ENCODE data around the gene LRPPRC. TPM values are rescaled to one million over a fixed set of nuclear protein-coding genes. Genes with fewer than 3 reads are reported as not detected.

Gene LRPPRC
- polyA plus RNA-seq, 1 of the 3 experiments (the other 2 are of a cell fraction): 31.4 TPM

GRCh38 chr2:44044281-44044720, 48.5 kb upstream of the LRPPRC start (continued):
- TF ChIP-seq USF1 (IDR thresholded peaks at IDR 0.05; ENCODE audit: borderline replicate concordance, low read depth) (no peak), JUND (IDR thresholded peaks at IDR 0.05) (no peak), ELF1 (IDR thresholded peaks at IDR 0.05) (no peak), GABPA (IDR thresholded peaks at IDR 0.05; ENCODE audit: low read depth) (no peak), NFIC (IDR thresholded peaks at IDR 0.05; ENCODE audit: borderline replicate concordance) (no peak), TAF1 (IDR thresholded peaks at IDR 0.05; ENCODE audit: borderline replicate concordance, low read depth, low read length) (no peak), TEAD4 (IDR thresholded peaks at IDR 0.05; ENCODE audit: borderline replicate concordance, insufficient read depth) (no peak), SIN3A (IDR thresholded peaks at IDR 0.05; ENCODE audit: borderline replicate concordance, low read depth, low read length) (0 out of 2 replicates have a peak, but pooled peaks have one; percentile 27), IRF3 (IDR thresholded peaks at IDR 0.05; ENCODE audit: low read depth, low read length) (no peak), GATA2 (CRISPR knock-in tag; IDR thresholded peaks at IDR 0.05) (no peak)

DNA sequence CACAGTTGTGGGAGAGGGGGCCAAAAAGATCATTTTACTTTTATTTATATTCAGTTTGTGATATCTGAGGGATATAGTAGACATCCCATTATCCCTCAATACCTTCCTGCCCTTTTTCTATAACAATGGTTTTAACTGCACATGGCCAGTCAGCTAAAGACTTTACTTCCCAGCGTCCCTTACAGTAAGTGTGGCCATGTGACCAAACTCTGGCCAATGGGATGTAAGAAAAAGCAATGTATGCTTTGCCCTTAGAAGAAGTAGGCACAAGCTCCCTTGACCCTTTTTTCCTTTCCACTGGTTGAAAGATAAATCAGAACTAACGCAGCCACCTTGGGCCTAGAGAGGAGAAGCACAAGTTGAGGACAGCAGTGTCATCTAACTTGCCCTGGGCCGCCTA, 44.6 kb upstream of the LRPPRC start:
- Histone ChIP-seq H4K20me1 (ENCODE audit: insufficient read depth) (no peaks in the 10 kb centered on the region), H3K9me2 (no peaks in the 10 kb centered on the region), H3K4me1 (ENCODE audit: control insufficient read depth in 1 of 2, insufficient read depth in 2 of 2, low read depth in 1 of 2, low read length in 1 of 2) (peaks cover 0 to 6% of the 10 kb centered on the region in 2 experiments; a peak in 1 of 4 replicates), H3K27me3 (ENCODE audit: insufficient read depth) (no peaks in the 10 kb centered on the region), H3K4me2 (no peak overlapping the region), H3K9ac (no peak overlapping the region), H3K9me3 (no peaks in the 10 kb centered on the region), H3F3A (replicated peaks; ENCODE audit: insufficient read depth) (no peaks in the 10 kb centered on the region), H3K79me2 (ENCODE audit: insufficient read depth) (no peaks in the 10 kb centered on the region), H3K4me3 (ENCODE audit: low read depth in 2 of 2, low read length in 1 of 2) (no peak overlapping the region), H3K27ac (ENCODE audit: low read depth in 2 of 2, low read length in 1 of 2) (no peak overlapping the region), H3K36me3 (replicated peaks in 1 of 2; ENCODE audit: control insufficient read depth in 1 of 2, insufficient read depth in 2 of 2, low read length in 1 of 2) (no peaks in the 10 kb centered on the region), H2AFZ (ENCODE audit: low read depth) (no peak overlapping the region)
- DNase-seq: no peak
- TF ChIP-seq ELF1 (IDR thresholded peaks at IDR 0.05) (no peak), USF1 (IDR thresholded peaks at IDR 0.05; ENCODE audit: borderline replicate concordance, low read depth) (peak; percentile 42; the same call in 1 of the 2 replicates), NFIC (IDR thresholded peaks at IDR 0.05; ENCODE audit: borderline replicate concordance) (no peak), YY1 (IDR thresholded peaks at IDR 0.05; ENCODE audit: low read depth) (no peak), MEF2A (IDR thresholded peaks at IDR 0.05; ENCODE audit: borderline replicate concordance, low read depth) (no peak)
- ChIA-PET POLR2A (interaction anchor here (0.6 kb wide), 1 partner anchor 917 kb away, joined by 3 read pairs; no protein-coding TSS in a partner anchor), CTCF (interaction anchor here (1.0 to 5.1 kb wide), 3 partner anchors 162 to 439 kb away, joined by 3 to 25 read pairs (median 13); no protein-coding TSS in a partner anchor)
- 73% methylated on average over 3 of the region's 3 CpGs for WGBS (ENCODE audit: low lambda C conversion rate)

DNA sequence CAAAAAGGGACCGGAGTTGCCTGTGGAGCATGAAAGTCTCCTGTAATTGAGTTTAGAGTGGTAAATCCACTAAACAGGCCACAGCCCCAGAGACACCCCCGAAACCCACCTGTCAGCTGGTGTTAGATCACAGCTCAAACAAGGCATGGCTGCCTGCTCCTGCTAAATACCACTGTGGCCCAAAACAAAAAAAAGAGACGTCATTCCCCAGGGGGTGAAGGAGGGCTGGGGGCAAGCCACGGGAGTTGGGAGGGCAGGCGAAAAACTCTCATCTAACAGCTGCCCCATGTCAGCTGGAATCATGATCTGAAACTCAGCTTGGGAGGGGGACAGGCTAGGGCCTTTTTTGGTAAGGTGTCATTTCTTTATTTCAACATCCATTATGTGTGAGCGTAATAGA, 42.5 kb upstream of the LRPPRC start:
- Histone ChIP-seq H2AFZ (ENCODE audit: low read depth) (no peak overlapping the region), H3K4me3 (ENCODE audit: low read depth in 2 of 2, low read length in 1 of 2) (no peak overlapping the region), H3K9me3 (no peaks in the 10 kb centered on the region), H3F3A (replicated peaks; ENCODE audit: insufficient read depth) (no peaks in the 10 kb centered on the region), H3K27me3 (ENCODE audit: insufficient read depth) (no peaks in the 10 kb centered on the region), H3K27ac (ENCODE audit: low read depth in 2 of 2, low read length in 1 of 2) (no peak overlapping the region), H3K9ac (no peak overlapping the region), H4K20me1 (ENCODE audit: insufficient read depth) (no peaks in the 10 kb centered on the region), H3K4me1 (ENCODE audit: control insufficient read depth in 1 of 2, insufficient read depth in 2 of 2, low read depth in 1 of 2, low read length in 1 of 2) (no peaks in the 10 kb centered on the region; a peak in 1 of 4 replicates), H3K4me2 (no peak overlapping the region), H3K79me2 (ENCODE audit: insufficient read depth) (no peaks in the 10 kb centered on the region), H3K36me3 (replicated peaks in 1 of 2; ENCODE audit: control insufficient read depth in 1 of 2, insufficient read depth in 2 of 2, low read length in 1 of 2) (no peaks in the 10 kb centered on the region), H3K9me2 (no peaks in the 10 kb centered on the region)
- TF ChIP-seq RAD21 (IDR thresholded peaks at IDR 0.05; ENCODE audit: low read length) (no peak), NFIC (IDR thresholded peaks at IDR 0.05; ENCODE audit: borderline replicate concordance) (no peak), TAF1 (IDR thresholded peaks at IDR 0.05; ENCODE audit: borderline replicate concordance, low read depth, low read length) (no peak), GATA2 (CRISPR knock-in tag; IDR thresholded peaks at IDR 0.05) (no peak), ZBTB33 (IDR thresholded peaks at IDR 0.05; ENCODE audit: borderline replicate concordance, low read depth) (no peak)
- CTCF ChIA-PET: interaction anchor here (0.9 to 5.1 kb wide), 6 partner anchors 14 to 942 kb away, joined by 3 to 25 read pairs (median 3); no protein-coding TSS in a partner anchor
- 64% methylated on average over 6 of the region's 6 CpGs for WGBS (ENCODE audit: low lambda C conversion rate)
- no peak for DNase-seq
- POLR2A ChIA-PET: no interaction called here

Data from SK-N-SH (cell line).